Omental fat pad (tissue), 4 donors: ENCODE results near the gene FBXL12. TPM values are rescaled to one million over a fixed set of nuclear protein-coding genes. Genes with fewer than 3 reads are reported as not detected.

Experiments used
- ATAC-seq: fragments of 150-250 bp; one replicate; pipeline ENCODE4 v1.9.1; 2016; ENCODE audit warnings: mild to moderate bottlenecking, moderate library complexity; ENCODE audit not compliant: low FRiP score
- DNase-seq: peaks from one replicate; pipeline ENCODE4 v3.0.0-alpha.2; 2019; ENCODE audit warnings: low spot score
- total RNA-seq, 4 donors: library from RNA; depleted of rRNA; stranded (reverse); fragments of >200 nt; gene quantifications; one replicate each; pipeline ENCODE4 v1.1.0, GENCODE V29; 2016
- TF ChIP-seq, protein P1 (sequence below), 3 donors: fragments of 450-650 bp; IDR thresholded peaks; one replicate each; pipeline ENCODE4 v1.5.1; 2016 to 2017; ENCODE audit warnings: antibody characterized with exemption in 3 of 3, mild to moderate bottlenecking in 3 of 3, moderate library complexity in 2 of 3

FBXL12 gene
- total RNA-seq, 4 donors from 2014 or later = 18.1 to 27.9 (median 22.6) TPM

DNA sequence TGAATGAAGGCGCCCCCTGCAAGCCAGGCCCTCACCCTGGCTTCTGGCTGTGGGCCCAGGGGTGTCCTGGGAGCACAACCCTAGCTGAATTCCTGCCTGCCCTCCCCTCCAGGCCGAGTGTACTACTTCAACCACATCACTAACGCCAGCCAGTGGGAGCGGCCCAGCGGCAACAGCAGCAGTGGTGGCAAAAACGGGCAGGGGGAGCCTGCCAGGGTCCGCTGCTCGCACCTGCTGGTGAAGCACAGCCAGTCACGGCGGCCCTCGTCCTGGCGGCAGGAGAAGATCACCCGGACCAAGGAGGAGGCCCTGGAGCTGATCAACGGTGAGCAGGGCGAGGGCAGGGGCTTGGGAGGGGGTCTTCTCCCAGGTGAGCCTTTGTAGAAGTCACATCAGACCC is 19.4 kb upstream of the FBXL12 start:
- TF ChIP-seq, protein P1, sequence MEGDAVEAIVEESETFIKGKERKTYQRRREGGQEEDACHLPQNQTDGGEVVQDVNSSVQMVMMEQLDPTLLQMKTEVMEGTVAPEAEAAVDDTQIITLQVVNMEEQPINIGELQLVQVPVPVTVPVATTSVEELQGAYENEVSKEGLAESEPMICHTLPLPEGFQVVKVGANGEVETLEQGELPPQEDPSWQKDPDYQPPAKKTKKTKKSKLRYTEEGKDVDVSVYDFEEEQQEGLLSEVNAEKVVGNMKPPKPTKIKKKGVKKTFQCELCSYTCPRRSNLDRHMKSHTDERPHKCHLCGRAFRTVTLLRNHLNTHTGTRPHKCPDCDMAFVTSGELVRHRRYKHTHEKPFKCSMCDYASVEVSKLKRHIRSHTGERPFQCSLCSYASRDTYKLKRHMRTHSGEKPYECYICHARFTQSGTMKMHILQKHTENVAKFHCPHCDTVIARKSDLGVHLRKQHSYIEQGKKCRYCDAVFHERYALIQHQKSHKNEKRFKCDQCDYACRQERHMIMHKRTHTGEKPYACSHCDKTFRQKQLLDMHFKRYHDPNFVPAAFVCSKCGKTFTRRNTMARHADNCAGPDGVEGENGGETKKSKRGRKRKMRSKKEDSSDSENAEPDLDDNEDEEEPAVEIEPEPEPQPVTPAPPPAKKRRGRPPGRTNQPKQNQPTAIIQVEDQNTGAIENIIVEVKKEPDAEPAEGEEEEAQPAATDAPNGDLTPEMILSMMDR (IDR thresholded peaks at IDR 0.05) = no peak
- DNase-seq (no peak), ATAC-seq (no peak)

DNA sequence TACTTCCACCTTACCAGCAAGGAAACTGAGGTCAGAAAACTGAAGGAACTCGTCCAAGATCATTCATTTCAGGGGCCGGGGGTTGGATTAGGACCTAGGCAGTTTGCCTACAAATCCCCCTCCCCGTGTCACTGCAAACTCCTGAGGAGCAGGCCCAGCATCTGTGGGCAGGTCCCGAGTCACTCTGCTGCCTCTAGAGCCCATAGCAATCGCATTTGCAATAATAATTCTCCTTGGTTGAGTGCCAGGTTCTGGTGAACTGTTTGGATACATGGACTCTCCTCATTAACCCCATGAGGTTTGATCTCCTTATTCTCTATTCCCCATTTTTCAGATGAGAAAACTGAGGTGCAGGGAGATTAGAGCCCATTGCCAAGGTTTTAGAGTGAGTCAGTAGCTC is 17.1 kb upstream of the FBXL12 start:
- ATAC-seq (no peak), DNase-seq (no peak)
- TF ChIP-seq, protein P1 (IDR thresholded peaks at IDR 0.05) = no peak

DNA sequence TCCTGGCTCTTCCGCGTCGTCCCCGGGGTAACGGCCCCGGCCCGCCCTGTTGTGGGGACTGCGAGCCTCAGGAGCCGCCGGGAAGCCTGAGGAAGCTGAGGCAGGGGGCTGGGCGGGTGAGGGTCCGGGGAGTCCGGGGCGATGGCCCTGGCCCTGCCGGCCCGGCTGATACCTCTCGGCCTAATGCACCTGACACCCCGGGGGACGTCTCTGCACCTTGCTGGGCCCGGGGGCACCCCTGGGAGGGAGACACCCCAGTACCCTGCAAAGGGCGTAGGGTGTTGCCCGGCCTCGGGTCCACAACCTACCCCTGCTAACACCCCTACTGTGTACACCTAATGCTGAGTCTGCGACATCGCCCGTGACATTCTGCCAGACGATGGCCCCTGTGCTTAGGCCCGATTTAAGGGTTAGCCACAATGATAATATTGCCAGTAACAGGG is 16.6 kb upstream of the FBXL12 start:
- DNase-seq (no peak), ATAC-seq (peak; percentile 30)
- TF ChIP-seq, protein P1 (IDR thresholded peaks at IDR 0.05) = no peak

DNA sequence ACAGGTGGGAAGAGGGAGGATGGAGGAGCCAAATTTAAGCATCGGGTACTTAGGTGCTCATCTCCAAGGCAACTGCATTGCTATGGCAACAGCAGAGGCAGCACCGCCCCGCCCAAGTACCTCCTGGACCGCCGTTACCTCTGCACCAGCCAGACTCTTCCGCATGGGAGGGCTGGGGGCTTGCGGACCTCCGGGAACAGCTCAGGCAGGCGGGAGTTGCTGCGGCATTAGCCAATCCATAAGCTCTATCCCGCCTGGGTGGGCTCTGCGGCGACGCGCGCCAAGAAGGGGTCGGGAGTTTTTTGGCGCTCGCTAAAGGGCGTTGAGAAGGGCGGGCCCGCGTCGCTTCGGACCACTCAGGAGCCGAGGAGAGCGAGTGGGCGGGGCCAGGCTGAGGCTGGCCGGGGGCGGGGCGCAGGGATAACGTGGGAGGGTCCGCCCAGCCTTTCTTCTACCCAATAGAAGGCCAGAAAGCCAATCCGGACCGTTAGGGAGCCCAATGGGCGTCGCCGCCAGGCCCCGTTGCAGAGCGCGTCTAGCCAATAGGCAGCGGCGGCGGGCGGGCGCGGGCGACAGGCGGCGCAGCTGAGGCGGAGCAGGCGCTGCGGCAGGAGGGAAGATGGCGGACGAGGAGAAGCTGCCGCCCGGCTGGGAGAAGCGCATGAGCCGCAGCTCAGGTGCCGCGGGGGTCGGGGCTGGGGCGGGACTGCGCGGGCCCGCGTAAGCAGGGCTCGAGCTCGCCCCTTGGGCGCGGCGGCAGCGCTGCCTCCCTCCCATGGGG is 16.0 kb upstream of the FBXL12 start, which contains the start of gene PIN1:
PIN1 (plus strand) TSS at position 593 of the 781 bp plus-strand sequence; CDS start at position 620, 27 bp downstream.
- peak; percentile 96 for DNase-seq
- TF ChIP-seq, protein P1 (IDR thresholded peaks at IDR 0.05) = no peak
- peak; percentile 99 for ATAC-seq

DNA sequence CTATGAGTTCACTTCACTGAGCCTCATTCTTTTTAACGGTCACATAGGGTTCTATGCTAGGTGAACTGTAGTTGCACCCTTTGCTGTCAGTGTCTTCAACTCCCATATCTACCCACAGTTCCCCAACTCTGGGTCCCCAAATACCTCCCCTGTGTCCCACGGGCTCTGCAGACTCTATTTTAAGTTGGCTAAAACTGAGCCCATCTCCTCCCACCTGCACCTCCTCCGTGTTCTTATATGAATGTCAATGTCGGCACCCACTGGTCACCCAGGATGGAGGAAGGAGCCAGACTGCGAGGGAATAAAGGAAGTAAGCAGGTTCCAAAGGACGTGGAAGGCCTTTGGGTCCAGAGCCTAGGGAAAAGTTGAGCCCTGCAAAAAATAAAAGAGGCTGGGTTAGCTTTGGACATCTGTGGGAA is 15.4 kb upstream of the FBXL12 start:
- no peak for ATAC-seq
- no peak for DNase-seq
- TF ChIP-seq, protein P1 (IDR thresholded peaks at IDR 0.05) = no peak

DNA sequence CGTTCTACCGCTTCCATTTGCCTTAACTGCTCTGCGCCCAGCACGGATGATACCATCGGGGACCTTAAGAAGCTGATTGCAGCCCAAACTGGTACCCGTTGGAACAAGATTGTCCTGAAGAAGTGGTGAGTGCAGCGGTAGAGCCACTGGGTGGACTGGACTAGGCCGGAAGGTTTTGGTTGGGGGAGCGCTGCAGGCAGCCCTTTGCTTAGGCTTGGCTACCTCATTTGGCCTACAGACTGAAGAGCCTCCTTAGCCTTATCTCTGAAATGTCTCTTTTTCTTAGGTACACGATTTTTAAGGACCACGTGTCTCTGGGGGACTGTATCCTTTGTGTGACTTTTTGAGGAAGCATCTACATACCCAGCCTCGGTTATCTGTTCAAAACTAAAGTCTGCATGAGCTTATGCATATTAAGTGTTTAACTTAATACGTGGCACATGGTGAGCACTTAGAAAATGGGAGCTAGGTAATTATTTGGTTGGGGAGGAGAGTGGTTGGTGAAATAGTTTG is 9.7 kb upstream of the FBXL12 start:
- DNase-seq (no peak), ATAC-seq (no peak)
- TF ChIP-seq, protein P1 (IDR thresholded peaks at IDR 0.05) = no peak
